ENCODE results near the gene IGSF8. TPM values are rescaled to one million over a fixed set of nuclear protein-coding genes. Genes with fewer than 3 reads are reported as not detected.

Gene IGSF8
- total RNA-seq (2022; extraction: Qiagen RNA extraction) = 5.7 to 9.9 TPM (median 8.8 TPM) in 5 replicates

DNA sequence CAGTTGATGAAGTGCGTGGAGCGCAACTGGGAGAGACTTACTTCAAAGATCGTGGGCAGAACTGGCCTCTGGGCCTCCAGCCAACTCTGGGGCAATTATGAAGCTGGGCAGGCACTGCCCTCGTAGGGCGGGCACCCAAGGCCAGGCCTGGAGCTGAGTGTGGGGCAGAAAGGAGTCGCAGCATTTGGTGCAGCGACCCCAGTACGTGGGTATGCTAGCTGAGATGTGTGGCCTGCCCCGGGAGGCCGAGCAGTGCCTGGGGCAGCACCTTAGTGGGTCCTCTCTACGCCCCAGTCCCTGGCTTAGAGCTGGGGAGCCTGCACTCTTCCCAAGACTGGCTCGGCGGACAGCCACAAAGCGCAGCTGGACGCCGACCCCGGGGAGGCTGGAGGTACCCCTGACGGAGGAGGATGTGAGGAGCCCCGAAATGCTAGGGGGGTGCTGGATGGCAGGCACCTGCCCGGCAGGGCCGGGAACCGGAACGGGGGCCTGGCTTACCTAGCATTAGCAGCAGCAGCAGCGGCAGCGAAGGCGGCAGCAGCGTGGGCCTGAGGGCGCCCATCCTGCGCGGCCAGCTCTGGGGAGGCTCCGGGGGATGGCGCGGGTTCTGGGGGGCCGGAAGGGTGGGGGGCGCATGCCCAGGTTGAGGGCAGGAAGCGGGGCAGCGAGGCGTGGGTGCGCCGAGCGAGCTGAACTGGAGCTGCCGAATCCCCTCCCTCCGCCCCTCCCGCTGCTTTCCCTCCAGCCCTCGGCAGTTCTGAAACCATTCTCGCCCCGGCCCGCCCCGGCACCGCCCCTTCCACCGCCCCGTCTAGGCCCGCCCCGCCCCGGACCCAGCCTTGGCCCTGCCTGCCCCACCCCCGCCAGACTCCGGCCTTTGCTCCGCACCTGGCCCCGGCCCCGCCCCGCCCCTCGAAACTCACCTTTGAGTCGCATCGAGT lies at the start of gene IGSF8:
Gene IGSF8, minus strand, starts transcription at position 709 of the 941 bp plus-strand sequence. Its CDS starts 147 bp downstream, at position 562.

GRCh38 chr1:160115545-160116282 lies 17.3 kb upstream of the IGSF8 start, which contains the start of gene ATP1A2:
Gene ATP1A2, plus strand, starts transcription at chr1:160115759. Its CDS starts 103 bp downstream, at chr1:160115862.

DNA sequence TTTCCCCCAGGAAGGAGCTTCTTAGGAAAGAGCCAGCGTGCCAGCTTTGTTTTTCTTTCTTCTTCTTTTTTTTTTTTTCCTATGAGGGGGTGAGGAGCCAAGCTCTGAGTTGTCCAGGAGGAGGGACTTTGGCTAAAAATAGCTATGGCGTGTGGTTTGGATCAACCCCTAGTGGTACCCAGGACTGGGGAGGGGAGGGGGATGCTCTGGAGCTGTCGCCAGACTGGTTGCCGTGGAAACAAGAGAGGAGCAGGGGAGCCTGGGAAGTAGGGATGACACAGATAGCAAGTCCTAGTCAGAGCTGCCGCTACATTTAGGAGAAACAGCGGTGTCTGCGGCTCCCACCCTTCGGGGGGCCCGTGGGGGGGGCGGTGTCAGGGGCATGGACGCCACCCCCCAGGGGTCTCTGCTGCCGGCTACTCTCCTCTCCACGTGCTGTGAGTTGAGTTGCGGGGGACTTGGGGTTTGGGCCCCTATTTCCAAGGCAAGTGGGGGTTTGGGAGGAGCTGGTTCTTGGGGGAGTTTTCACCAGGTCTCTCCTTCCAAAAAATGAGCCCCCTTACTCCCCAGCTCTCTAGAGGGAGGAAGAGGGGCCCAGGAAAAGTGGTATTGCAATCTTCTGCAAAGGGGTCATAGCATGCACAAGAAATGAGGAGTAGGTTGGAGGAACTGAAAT lies 17.0 kb downstream of the IGSF8 start, which contains the start of gene KCNJ9:
Gene KCNJ9, plus strand, starts transcription at position 278 of the 676 bp plus-strand sequence. CDS start 2,493 bp downstream, outside the sequence.

DNA sequence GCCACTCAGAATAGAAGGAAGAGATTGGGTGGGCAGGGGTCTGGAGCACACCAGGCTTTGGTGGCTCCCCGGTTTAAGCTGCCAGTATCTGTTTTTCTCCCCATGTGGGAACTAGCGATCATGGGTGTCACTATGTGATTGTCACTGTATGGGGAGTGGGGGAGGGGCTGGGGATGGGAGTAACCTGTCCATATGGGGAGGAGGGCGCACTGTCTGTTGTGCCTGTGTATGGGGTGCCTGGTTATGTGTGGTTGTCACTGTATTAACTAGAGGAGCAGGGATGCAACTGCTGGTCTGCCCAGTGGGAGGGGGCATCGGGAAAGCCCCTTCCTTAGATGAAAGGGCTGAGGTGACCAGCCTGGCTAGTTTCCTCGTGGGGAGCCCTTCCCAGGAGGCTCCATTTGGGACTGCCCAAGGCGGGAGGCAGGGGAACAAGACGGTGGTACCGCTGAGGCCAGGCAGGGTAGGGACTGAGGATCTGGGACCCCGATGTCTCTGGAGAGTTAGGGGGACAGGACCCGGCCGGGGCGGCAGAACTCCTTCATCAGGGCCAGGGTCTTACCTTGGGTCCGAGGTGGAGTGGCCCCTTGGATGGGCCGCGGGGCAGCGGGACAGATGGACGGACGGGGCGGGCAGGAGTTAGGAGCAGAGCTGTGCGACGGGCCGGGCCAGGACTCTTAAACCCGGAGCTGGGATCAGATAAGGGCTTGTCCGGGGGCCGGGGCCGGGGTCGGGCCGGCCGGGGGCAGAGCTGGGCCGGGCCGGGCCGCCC lies 28.8 kb downstream of the IGSF8 start, which contains the start of gene KCNJ10:
Gene KCNJ10, minus strand, starts transcription at position 701 of the 772 bp plus-strand sequence. CDS start 27,628 bp downstream, outside the sequence.

Other genes starting within 250 kb of the IGSF8 start
- gene VSIG8, start 236.0 kb downstream of the IGSF8 start, total RNA-seq (2022; extraction: Qiagen RNA extraction) = 0.06 to 0.11 TPM in 2 of 5 replicates, not detected in the others
- gene CFAP45, start 198.5 kb downstream of the IGSF8 start, total RNA-seq (2022; extraction: Qiagen RNA extraction) = 0.53 to 0.80 TPM (median 0.75 TPM) in 5 replicates
- gene TAGLN2, start 173.1 kb downstream of the IGSF8 start, total RNA-seq (2022; extraction: Qiagen RNA extraction) = 973 to 1,007 TPM (median 994 TPM) in 5 replicates
- gene IGSF9, start 153.0 kb downstream of the IGSF8 start, total RNA-seq (2022; extraction: Qiagen RNA extraction) = 0.14 to 0.21 TPM (median 0.19 TPM) in 5 replicates
- gene SLAMF9, start 144.4 kb downstream of the IGSF8 start, total RNA-seq (2022; extraction: Qiagen RNA extraction) = 0.22 to 0.43 TPM (median 0.37 TPM) in 5 replicates
- gene PIGM, start 66.6 kb downstream of the IGSF8 start, total RNA-seq (2022; extraction: Qiagen RNA extraction) = 4.0 to 4.9 TPM (median 4.5 TPM) in 5 replicates
- gene KCNJ10, start 28.5 kb downstream of the IGSF8 start, total RNA-seq (2022; extraction: Qiagen RNA extraction) = not detected in 5 replicates
- gene KCNJ9, start 17.1 kb downstream of the IGSF8 start, total RNA-seq (2022; extraction: Qiagen RNA extraction) = not detected in 5 replicates
- 0.05 to 0.19 TPM (median 0.08 TPM) in 5 replicates for gene ATP1A2, start 17.1 kb upstream of the IGSF8 start, total RNA-seq (2022; extraction: Qiagen RNA extraction)
- not detected in 5 replicates for gene ATP1A4, start 53.0 kb upstream of the IGSF8 start, total RNA-seq (2022; extraction: Qiagen RNA extraction)
- gene CASQ1, start 92.0 kb upstream of the IGSF8 start, total RNA-seq (2022; extraction: Qiagen RNA extraction) = 0.14 TPM in 1 of 5 replicates, not detected in the others
- gene PEA15, start 106.8 kb upstream of the IGSF8 start, total RNA-seq (2022; extraction: Qiagen RNA extraction) = 184 to 201 TPM (median 189 TPM) in 5 replicates
- 35.2 to 54.7 TPM (median 50.2 TPM) in 5 replicates for gene DCAF8, start 163.9 kb upstream of the IGSF8 start, total RNA-seq (2022; extraction: Qiagen RNA extraction)
- 20.8 to 25.2 TPM (median 23.4 TPM) in 5 replicates for gene PEX19, start 186.5 kb upstream of the IGSF8 start, total RNA-seq (2022; extraction: Qiagen RNA extraction)
- gene COPA, start 244.6 kb upstream of the IGSF8 start, total RNA-seq (2022; extraction: Qiagen RNA extraction) = 77.3 to 90.4 TPM (median 86.3 TPM) in 5 replicates
- gene NCSTN, start 244.8 kb upstream of the IGSF8 start, total RNA-seq (2022; extraction: Qiagen RNA extraction) = 41.5 to 54.5 TPM (median 51.5 TPM) in 5 replicates